ENCODE measurements around the gene MPND.

DNA sequence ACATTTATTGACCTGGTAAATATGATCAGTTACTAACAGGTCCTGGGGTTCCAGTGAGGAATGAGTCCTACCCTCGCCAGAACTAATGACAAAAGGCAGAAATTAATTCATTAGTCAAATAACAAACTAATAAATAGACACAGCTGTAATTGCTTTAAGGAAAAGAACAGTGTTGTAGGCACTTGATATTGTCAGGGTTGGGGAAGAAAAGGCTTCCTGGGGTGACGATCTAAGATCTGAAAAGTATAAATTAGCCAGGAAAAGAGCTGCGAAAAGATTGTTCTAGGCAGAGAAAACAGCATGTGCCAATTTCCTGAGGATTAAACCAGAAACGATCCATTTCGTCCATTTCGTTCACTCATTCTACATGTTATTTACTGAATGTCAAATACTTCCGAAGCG, 58.4 kb downstream of the MPND start:
- no peak for TF ChIP-seq POLR2A (IDR thresholded peaks at IDR 0.05)
- peak in 1 of 6 experiments; percentile 3 for TF ChIP-seq CTCF (IDR thresholded peaks at IDR 0.05)
- no peak for TF ChIP-seq EP300 (IDR thresholded peaks at IDR 0.05)
- TF ChIP-seq POLR2AphosphoS5 (IDR thresholded peaks at IDR 0.05): no peak
